NCI-H510A (cell line): ENCODE measurements around the gene FOXN3.

Experiments
- DNase-seq: peaks from one replicate; lab custom pipeline; 2025; lab: John Stamatoyannopoulos, UW

Gene FOXN3

DNA sequence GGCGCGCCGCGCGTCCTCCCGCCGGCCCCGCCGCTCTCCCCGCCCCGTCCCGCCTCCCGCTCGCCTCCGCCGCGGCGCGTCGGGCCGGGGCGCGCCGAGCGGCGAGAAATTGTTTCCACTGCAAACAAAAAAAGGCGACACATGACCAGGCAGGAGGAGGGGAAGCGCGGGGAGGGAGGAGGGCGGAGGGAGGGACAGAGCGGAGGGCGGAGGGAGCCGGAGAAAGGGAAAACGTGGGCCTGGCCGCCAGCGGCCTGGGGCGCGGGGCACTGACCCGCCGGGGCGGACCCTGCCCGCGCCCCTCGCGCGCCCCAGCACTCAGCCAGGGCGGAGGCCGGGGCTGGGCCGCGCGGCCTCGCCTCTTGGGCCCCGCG, at the start of gene FOXN3:
TSS of gene FOXN3 (minus strand) at position 143 of the 374 bp plus-strand sequence. CDS start 4,757 bp downstream, outside the sequence.
- DNase-seq, result peak; percentile 78

- DNase-seq, result no peak
These were observed 49.5 kb upstream of the FOXN3 start for GRCh38 chr14:89466484-89466883.

DNA sequence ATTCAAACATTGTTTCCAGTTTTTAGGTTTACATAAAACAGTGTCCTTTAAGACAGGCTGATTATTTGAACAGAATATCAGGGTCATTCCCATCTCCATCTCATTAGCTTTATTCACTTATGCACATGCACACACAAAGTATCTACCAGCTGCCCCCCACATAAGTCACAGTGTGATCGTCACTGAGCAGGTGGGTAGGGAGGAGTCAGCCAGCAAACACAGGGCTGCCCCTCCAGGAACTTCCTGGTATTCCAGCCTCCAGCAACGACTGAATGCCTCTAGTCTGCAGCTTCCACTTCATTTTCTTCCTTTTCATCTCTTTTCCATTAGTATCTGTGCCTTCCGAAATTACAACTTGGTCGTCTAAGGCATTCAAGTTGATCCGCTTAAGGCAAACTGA, 48.8 kb upstream of the FOXN3 start:
- no peak for DNase-seq

- no peak for DNase-seq
These were observed 44.2 kb upstream of the FOXN3 start for GRCh38 chr14:89461256-89461655.

DNA sequence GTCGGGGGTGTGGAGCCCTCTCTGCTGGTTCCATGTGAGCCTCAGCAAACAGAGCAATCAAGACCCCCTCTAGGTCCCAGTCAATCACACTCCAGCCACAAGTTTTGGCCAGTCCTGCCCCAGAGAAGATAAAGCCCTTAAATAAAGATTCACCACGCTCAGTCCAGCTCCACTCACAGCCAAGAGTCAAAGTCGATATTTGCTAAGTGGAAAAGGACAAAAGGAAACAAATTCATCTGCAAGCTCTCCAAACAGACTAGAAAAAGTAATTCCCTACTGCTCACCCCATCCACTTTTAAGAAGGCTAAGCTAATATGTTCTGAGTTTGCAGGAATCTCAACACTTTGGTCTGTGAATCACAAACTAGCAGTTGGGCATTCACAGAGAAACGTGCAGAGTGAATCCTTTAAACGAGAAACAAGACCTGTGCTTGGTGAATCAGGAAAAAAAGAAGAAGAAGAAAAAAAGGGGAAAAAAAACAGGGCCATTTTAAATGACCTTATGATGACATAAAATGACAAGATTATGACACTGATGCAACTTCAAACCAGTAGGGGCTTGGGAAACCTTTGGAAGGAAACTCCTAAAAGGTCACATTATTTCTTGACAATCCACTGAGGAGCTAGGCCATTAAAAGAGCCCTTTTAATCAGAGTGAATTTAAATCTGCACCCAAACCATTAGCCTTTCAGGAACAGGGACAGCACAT, 41.8 kb upstream of the FOXN3 start:
- no peak for DNase-seq

DNA sequence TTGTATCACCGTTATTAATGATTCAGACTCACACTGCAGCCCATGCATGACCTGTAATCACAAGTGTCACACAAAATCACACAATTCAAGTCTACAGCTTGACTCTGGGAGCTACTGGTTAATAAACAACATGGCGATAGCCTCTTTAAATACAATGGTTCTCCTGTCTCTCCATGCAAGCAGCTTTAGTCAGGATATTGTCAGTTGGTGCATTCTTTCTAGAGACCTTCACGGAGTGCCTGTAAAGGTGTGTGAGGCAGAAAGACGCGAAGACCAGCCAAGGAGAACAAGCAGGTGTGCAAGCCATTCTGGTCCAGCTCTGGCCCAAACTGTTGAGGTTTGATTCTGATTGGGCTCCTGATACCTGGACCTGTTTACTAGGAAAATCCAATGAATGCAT, 40.0 kb upstream of the FOXN3 start:
- DNase-seq, result no peak

DNA sequence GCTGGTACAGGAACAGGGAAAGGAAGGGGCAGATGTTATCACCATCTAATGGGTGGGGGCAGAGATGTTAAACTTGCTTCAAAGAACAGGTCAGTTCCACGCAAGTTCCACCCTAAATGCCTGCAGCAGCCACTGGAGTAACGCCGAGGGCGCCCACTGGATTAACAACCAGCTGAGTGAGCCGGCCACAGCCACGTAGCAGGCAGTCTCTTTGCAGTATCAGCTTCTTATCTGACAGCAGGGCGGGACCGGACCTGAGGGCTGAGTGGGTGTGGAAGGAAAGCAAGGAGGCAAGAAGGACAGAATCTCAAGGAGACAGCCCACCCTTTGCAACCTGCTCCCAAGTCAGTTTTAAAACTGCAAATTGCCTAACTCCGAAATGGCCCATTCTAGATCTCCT, 38.4 kb upstream of the FOXN3 start:
- no peak for DNase-seq

- no peak for DNase-seq
These were observed 38.0 kb upstream of the FOXN3 start for GRCh38 chr14:89454996-89455395.

- no peak for DNase-seq
These were observed 35.2 kb upstream of the FOXN3 start for GRCh38 chr14:89452281-89452680.

GRCh38 chr14:89451229-89451628, 34.2 kb upstream of the FOXN3 start:
- DNase-seq, result no peak

DNA sequence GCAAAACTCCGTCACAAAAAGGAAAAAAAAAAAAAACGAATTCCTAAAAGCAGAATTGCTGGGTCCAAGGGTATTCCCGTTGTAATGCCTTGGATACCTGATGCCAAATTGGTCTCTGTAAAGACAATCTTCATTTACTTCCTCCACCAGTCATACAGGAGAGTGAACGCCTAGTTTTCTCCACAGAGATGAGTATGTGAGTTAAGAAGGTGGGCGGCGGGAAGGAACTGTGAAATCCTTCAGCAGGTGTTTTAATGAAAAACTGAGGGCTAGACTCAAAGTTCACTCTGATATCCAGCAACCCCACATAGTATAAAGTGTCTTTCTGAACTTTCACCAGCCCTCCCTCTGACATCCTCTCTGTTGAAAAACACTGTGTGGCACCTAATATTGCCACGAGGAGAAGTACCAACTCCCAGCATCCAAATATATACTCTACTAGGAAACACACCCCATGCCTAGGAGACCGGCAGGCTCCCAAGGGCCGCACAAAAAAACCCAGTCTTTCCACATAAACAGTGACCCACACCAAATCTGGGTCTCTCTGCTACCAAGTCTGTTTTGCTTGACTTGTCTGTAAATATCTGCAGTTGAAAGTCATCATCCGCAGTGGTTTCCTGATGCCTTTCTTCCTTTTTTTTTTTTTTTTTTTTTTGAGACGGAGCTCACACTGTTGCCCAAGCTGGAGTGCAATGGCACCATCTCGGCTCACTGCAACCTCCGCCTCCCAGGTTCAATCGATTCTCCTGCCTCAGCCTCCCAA, 30.3 kb upstream of the FOXN3 start:
- no peak for DNase-seq

DNA sequence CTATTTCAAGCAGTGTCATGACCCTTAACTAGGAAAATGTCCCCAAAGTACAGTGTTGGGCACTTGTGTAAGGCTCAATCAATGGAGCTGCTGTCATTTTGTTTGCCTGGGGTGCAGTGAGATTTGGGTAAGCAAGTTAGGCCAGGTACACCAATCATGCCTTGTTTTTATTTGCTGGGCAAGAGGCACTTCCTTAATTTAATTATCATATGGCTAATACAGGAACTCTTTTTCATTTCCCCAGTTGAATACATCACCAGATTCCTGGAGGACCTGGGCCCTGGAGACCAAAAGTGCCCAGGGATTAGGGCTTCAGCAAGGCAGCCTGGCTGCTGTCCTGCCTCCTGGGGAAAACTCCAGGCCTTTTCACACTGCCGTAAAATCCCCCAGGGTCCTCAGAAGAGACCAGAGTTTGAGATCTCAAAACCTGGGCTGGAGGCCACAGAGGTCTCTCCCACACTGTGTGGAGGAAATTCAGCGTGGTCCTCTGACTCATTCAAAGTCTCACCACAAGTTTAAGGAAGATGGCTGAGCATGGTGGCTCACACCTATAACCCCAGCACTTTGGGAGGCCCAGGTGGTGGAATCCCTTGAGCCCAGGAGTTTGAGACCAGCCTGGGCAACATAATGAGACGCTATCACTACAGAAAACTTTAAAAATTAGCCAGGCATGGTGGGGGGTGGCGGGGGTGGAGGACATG, 28.4 kb upstream of the FOXN3 start:
- no peak for DNase-seq

- DNase-seq, result no peak
These were observed 27.6 kb upstream of the FOXN3 start for GRCh38 chr14:89444516-89445125.

DNA sequence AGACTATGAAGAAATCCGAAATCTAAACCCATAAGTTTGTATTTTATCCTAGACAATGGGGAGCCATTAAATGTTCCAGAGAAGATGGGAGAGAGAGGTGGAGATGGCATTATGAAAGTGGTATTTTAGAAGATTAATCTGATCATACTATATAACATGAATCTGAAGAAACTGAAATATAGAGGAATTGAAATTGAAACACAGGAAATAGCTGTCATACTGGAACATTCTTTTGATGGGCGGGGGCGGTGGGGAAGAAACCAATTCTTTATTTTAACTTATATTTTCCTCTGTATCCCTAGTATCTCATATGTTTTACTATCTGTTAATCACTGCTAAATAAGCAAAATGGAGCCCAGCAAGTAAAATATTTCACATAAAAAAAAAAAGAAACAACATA, 27.0 kb upstream of the FOXN3 start:
- no peak for DNase-seq

DNA sequence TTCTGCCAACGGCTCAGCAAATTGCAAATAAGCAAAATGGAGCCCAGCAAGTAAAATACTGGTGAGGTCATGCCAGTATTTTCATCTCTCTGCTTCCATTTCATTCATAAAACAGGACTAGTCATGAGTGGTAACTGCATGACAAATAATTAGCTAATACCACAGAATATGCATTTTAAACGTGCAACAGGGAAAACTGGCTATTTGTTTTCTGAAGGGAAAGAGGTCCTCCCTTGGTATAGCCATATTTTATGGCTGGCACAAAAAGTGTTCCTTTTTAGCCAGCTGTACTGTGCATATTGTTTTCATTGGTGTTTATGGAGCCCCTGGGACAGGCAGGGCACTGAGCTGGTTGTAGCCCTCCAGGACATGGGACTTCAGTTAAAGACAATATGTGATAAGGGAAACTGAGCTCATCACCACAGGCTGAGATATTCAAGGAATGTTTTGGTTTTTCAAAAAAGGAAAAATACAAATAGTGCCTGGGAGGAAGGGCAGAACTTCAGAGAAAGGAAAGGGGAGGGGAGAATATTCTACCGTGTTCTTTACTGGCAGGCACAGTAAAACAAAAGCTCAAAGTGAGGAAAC, 26.1 kb upstream of the FOXN3 start:
- DNase-seq, result no peak

GRCh38 chr14:89442280-89442679, 25.2 kb upstream of the FOXN3 start:
- DNase-seq, result no peak

DNA sequence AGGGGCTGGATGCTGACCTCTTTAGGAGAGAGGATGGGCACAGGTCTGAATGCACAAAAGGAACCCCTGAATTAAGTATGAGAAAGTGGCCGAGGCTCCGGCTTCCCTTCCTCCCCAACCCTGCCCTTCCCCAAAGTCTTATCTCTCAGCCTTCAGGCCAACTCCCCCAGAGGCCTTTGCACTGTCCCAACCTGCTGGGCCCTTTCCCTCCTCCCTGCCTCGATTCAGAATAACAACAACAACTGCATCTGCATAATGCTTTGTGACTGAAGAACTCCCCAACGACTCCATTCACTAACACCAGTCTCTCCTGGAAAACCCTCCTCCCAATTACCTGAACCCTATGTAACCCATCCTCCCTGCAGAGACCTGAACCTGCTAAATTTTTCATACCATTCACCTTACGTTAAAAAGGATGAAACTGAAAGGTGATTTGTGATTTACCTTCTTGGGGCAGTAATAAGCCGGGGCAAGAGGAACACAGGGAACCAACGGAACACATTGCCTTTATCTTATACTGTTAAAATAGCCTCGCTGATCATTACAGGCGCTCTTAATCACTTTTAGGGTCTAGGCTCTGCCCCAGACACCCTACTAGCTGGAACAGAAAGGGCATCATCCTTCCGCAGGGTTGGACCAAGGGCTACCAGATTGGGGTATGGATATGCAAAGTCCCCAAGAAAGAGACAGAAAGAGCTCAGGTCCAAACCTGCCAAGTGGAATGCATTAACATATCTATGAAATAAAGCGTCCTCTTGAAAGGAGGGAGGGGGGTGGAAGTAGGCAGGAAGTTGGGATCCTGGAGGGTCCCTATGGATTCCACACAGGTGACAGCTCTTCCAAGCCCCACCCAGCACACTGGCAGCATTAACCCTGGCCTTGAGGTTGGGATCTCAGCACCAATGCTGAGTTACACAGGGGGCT, 24.2 kb upstream of the FOXN3 start:
- no peak for DNase-seq

DNA sequence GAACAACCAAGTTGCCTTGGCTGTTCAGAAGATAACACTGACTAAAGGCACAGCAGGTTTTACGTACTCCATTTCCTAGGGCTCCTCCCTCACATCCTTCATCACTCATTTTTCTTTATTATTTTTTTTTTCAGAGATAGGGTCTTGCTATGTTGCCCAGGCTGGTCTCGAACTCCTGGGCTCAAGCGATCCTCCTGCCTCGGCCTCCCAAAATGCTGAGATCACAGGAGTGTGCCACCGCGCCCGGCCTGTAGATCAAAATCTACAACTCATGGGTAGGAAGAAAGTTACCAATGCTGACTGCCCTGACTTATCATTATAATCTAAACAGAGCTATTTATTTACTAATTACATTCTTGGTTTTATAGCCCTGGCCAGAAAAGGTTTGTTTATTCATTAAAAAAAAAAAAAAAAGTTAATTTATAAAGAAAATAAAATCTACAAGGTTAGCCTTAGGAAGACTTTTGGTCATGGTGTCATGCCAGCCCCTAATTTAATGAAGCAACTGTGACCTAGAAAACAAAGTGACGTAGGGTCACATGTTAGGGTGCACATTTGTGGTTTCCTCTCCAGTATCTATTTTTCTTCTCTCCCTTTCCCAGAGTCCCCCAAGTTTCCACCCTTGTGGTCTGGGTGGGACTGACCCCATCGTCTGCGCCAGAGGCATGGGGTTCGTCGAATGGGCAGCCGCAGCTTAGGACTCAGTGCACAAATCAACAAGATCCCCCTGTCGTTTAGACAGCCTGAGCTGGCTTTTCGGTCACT, 19.0 kb upstream of the FOXN3 start:
- no peak for DNase-seq

- DNase-seq, result no peak
These were observed 18.5 kb upstream of the FOXN3 start for GRCh38 chr14:89435492-89435891.

DNA sequence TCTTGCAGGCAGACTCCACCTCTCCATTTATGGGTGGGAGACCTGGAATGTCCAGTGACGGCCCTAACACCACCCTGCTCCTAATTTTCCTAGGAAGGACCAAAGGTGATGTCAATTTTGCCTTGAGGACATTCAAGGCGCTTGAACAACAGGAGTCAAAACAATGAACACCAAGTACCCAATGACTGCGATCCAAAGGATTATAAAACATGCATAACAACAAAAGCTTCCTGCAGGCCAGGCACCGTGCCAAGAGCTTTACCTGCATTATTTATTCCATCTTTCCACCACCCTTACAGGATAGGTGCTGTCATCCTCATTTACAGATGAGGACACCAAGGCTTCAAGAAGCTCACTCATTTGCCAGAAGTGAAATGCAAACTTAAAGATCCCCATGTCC, 15.2 kb upstream of the FOXN3 start:
- DNase-seq, result no peak
